ENCODE data around the gene PDGFA.

The PDGFA gene

GRCh38 chr7:500521-501420 lies 18.9 kb downstream of the PDGFA start:
- Mint-ChIP-seq H3K36me3 (peaks cover 2% of the 10 kb centered on the region), H3K27ac (no peak overlapping the region), H3K4me3 (no peak overlapping the region), H3K9me3 (peaks cover 1% of the 10 kb centered on the region), H3K27me3 (no peaks in the 10 kb centered on the region), H3K4me1 (no peaks in the 10 kb centered on the region)
- no peak for ATAC-seq (ENCODE audit: low read depth)
- DNase-seq (ENCODE audit: low spot score in 2 of 2), result no peak

- ATAC-seq (ENCODE audit: low read depth) (no peak), DNase-seq (ENCODE audit: low spot score in 2 of 2) (no peak)
- H3K4me3 Mint-ChIP-seq, result no peak overlapping the region
- H3K27ac Mint-ChIP-seq, result no peak overlapping the region
- no peaks in the 10 kb centered on the region for H3K27me3 Mint-ChIP-seq
- peaks cover 1% of the 10 kb centered on the region for H3K9me3 Mint-ChIP-seq
- H3K4me1 Mint-ChIP-seq, result no peaks in the 10 kb centered on the region
- peaks cover 2% of the 10 kb centered on the region for H3K36me3 Mint-ChIP-seq
These were observed 19.7 kb downstream of the PDGFA start for GRCh38 chr7:499853-500485.

- ATAC-seq (ENCODE audit: low read depth) (no peak), DNase-seq (ENCODE audit: low spot score in 2 of 2) (no peak)
- H3K4me1 Mint-ChIP-seq, result no peaks in the 10 kb centered on the region
- H3K27me3 Mint-ChIP-seq, result no peaks in the 10 kb centered on the region
- peaks cover 1% of the 10 kb centered on the region for H3K9me3 Mint-ChIP-seq
- peaks cover 2% of the 10 kb centered on the region for H3K36me3 Mint-ChIP-seq
- no peak overlapping the region for H3K4me3 Mint-ChIP-seq
- no peak overlapping the region for H3K27ac Mint-ChIP-seq
These were observed 20.7 kb downstream of the PDGFA start for GRCh38 chr7:498678-499641.

- Mint-ChIP-seq H3K4me3 (no peak overlapping the region), H3K27me3 (no peaks in the 10 kb centered on the region), H3K36me3 (peaks cover 2% of the 10 kb centered on the region), H3K4me1 (no peaks in the 10 kb centered on the region), H3K9me3 (peaks cover 1% of the 10 kb centered on the region), H3K27ac (no peak overlapping the region)
- no peak for ATAC-seq (ENCODE audit: low read depth)
- no peak for DNase-seq (ENCODE audit: low spot score in 2 of 2)
These were observed 21.5 kb downstream of the PDGFA start for GRCh38 chr7:497946-498655.

- Mint-ChIP-seq H3K4me1 (no peaks in the 10 kb centered on the region), H3K27ac (no peak overlapping the region), H3K27me3 (no peaks in the 10 kb centered on the region), H3K9me3 (peaks cover 1% of the 10 kb centered on the region), H3K4me3 (no peak overlapping the region), H3K36me3 (peaks cover 2% of the 10 kb centered on the region)
- DNase-seq (ENCODE audit: low spot score in 2 of 2) (no peak), ATAC-seq (ENCODE audit: low read depth) (no peak)
These were observed 22.3 kb downstream of the PDGFA start for GRCh38 chr7:497346-497745.

- DNase-seq (ENCODE audit: low spot score in 2 of 2), result no peak
- Mint-ChIP-seq H3K4me3 (no peak overlapping the region), H3K4me1 (no peaks in the 10 kb centered on the region), H3K36me3 (peaks cover 2% of the 10 kb centered on the region), H3K9me3 (peaks cover 1% of the 10 kb centered on the region), H3K27me3 (no peaks in the 10 kb centered on the region), H3K27ac (no peak overlapping the region)
- ATAC-seq (ENCODE audit: low read depth), result no peak
These were observed 22.9 kb downstream of the PDGFA start for GRCh38 chr7:496528-497295.

- H3K27me3 Mint-ChIP-seq, result no peaks in the 10 kb centered on the region
- no peak overlapping the region for H3K27ac Mint-ChIP-seq
- peaks cover 1% of the 10 kb centered on the region for H3K9me3 Mint-ChIP-seq
- H3K4me3 Mint-ChIP-seq, result no peak overlapping the region
- no peak for DNase-seq (ENCODE audit: low spot score in 2 of 2)
- no peaks in the 10 kb centered on the region for H3K4me1 Mint-ChIP-seq
- ATAC-seq (ENCODE audit: low read depth), result no peak
- H3K36me3 Mint-ChIP-seq, result peaks cover 2% of the 10 kb centered on the region
These were observed 23.8 kb downstream of the PDGFA start for GRCh38 chr7:495761-496321.

- ATAC-seq (ENCODE audit: low read depth), result no peak
- Mint-ChIP-seq H3K9me3 (peaks cover 1% of the 10 kb centered on the region), H3K4me1 (no peaks in the 10 kb centered on the region), H3K27me3 (no peaks in the 10 kb centered on the region), H3K27ac (no peak overlapping the region), H3K4me3 (no peak overlapping the region), H3K36me3 (peaks cover 2% of the 10 kb centered on the region)
- DNase-seq (ENCODE audit: low spot score in 2 of 2), result no peak
These were observed 24.3 kb downstream of the PDGFA start for GRCh38 chr7:495326-495725.

- H3K27ac Mint-ChIP-seq, result no peak overlapping the region
- H3K9me3 Mint-ChIP-seq, result peaks cover 1% of the 10 kb centered on the region
- ATAC-seq (ENCODE audit: low read depth), result no peak
These were observed 24.7 kb downstream of the PDGFA start for GRCh38 chr7:494906-495305.

GRCh38 chr7:494259-494687 lies 25.4 kb downstream of the PDGFA start:
- H3K4me1 Mint-ChIP-seq, result no peaks in the 10 kb centered on the region
- peaks cover 1% of the 10 kb centered on the region for H3K9me3 Mint-ChIP-seq
- peaks cover 1% of the 10 kb centered on the region for H3K27me3 Mint-ChIP-seq
- H3K36me3 Mint-ChIP-seq, result no peaks in the 10 kb centered on the region
- H3K4me3 Mint-ChIP-seq, result no peak overlapping the region
- H3K27ac Mint-ChIP-seq, result no peak overlapping the region
- ATAC-seq (ENCODE audit: low read depth) (no peak), DNase-seq (ENCODE audit: low spot score in 2 of 2) (no peak)

More at GRCh38 chr7:494906-495305, 24.7 kb downstream of the PDGFA start:
- H3K27me3 Mint-ChIP-seq, result no peaks in the 10 kb centered on the region
- H3K36me3 Mint-ChIP-seq, result peaks cover 2% of the 10 kb centered on the region
- no peak overlapping the region for H3K4me3 Mint-ChIP-seq
- no peaks in the 10 kb centered on the region for H3K4me1 Mint-ChIP-seq
- DNase-seq (ENCODE audit: low spot score in 2 of 2), result no peak

GRCh38 chr7:493661-494251 lies 25.9 kb downstream of the PDGFA start:
- DNase-seq (ENCODE audit: low spot score in 2 of 2) (no peak), ATAC-seq (ENCODE audit: low read depth) (no peak)
- no peak overlapping the region for H3K4me3 Mint-ChIP-seq
- H3K4me1 Mint-ChIP-seq, result no peaks in the 10 kb centered on the region
- H3K27me3 Mint-ChIP-seq, result peaks cover 3% of the 10 kb centered on the region
- peaks cover 1% of the 10 kb centered on the region for H3K9me3 Mint-ChIP-seq
- no peaks in the 10 kb centered on the region for H3K36me3 Mint-ChIP-seq
- no peak overlapping the region for H3K27ac Mint-ChIP-seq

- no peak for DNase-seq (ENCODE audit: low spot score in 2 of 2)
- Mint-ChIP-seq H3K36me3 (no peaks in the 10 kb centered on the region), H3K27me3 (peaks cover 3% of the 10 kb centered on the region), H3K9me3 (no peaks in the 10 kb centered on the region), H3K4me1 (no peaks in the 10 kb centered on the region), H3K4me3 (no peak overlapping the region), H3K27ac (no peak overlapping the region)
- ATAC-seq (ENCODE audit: low read depth), result no peak
These were observed 27.0 kb downstream of the PDGFA start for GRCh38 chr7:492714-493065.
